K562 (cell line): ENCODE data around the gene MORF4L1. TPM values are rescaled to one million over a fixed set of nuclear protein-coding genes. Genes with fewer than 3 reads are reported as not detected.
A peak's percentile ranks its signal among the peaks of the same experiment; 100 is the strongest.

Source experiments
- ATAC-seq: fragments of 200-7000 bp; cut with Tn5 transposase; 3 replicates; pipeline ENCODE4 v1.9.1; 2020; ENCODE audit warnings: moderate library complexity
- BruUV-seq: library from RNA; stranded (reverse); fragments of 400-500 nt; replicated peaks from 2 replicates; lab custom pipeline; 2021; lab: Mats Ljungman, UMichigan
- CTCF ChIA-PET: fragments of 300-600 bp; formaldehyde crosslinking; extraction: SDS; loops from one replicate; lab custom pipeline; 2021; ENCODE audit warnings: low intra/inter-chr PET ratio; lab: Yijun Ruan, JAX
- POLR2A ChIA-PET: fragments of 300-600, 350-650 bp; sonication (Branson Sonifier 250); formaldehyde crosslinking; extraction: SDS; loops from one replicate; lab custom pipeline; 2021; ENCODE audit warnings: antibody characterized with exemption, inconsistent platforms; lab: Yijun Ruan, JAX
- DNase-seq, 4 experiments: peaks; one replicate each; pipeline versions ENCODE4 v3.0.0 to v3.0.0-alpha.2; 2011 to 2018; ENCODE audit warnings: low spot score in 3 of 4, mixed read lengths in 3 of 4; ENCODE audit errors: extremely low read depth in 1 of 4
- FAIRE-seq: peaks from 2 replicates; lab custom pipeline; 2011; peaks lifted over from hg19 to GRCh38; lab: Jason Lieb, UNC
- H2AFZ ChIP-seq: 2 replicates; pipeline ENCODE4 v1.6.0; 2011; ENCODE audit warnings: low read depth, low read length, control low read depth, inconsistent platforms
- H3K27ac ChIP-seq: fragments of 200-600 bp; 3 replicates; pipeline ENCODE4 v1.8.0; 2011; ENCODE audit warnings: low read depth, mild to moderate bottlenecking, control low read depth, inconsistent platforms, low read length, moderate library complexity, mixed read lengths; ENCODE audit errors: extremely low read depth
- H3K27me3 ChIP-seq, 2 experiments: fragments of 300-600 bp in 1 of 2; 2 replicates in 1 of 2; 3 replicates in 1 of 2; pipeline versions ENCODE4 v1.6.0 to v1.8.0; 2011; ENCODE audit warnings: inconsistent platforms in 2 of 2, low read length in 2 of 2, mild to moderate bottlenecking in 1 of 2, mixed read lengths in 1 of 2, moderate library complexity in 1 of 2; ENCODE audit not compliant: control insufficient read depth in 2 of 2, insufficient read depth in 2 of 2
- H3K36me3 ChIP-seq: fragments of 300-600 bp; 3 replicates; pipeline ENCODE4 v1.8.0; 2011; ENCODE audit warnings: mild to moderate bottlenecking, low read length, inconsistent platforms; ENCODE audit not compliant: control insufficient read depth, insufficient read depth
- H3K4me1 ChIP-seq, 2 experiments: fragments of 200-600 bp in 1 of 2; replicated peaks in 1 of 2; 2 replicates in 1 of 2; 3 replicates in 1 of 2; pipeline versions ENCODE4 v1.5.1 to v1.8.0; 2011; ENCODE audit warnings: inconsistent platforms in 2 of 2, low read length in 2 of 2, mild to moderate bottlenecking in 1 of 2, mixed read lengths in 1 of 2, moderate library complexity in 1 of 2; ENCODE audit not compliant: control insufficient read depth in 2 of 2, insufficient read depth in 2 of 2
- H3K4me2 ChIP-seq: 2 replicates; pipeline ENCODE4 v1.6.1; 2011; ENCODE audit warnings: low read length, control low read depth, inconsistent platforms, mixed read lengths; ENCODE audit not compliant: insufficient read depth
- H3K4me3 ChIP-seq: fragments of 200-600 bp; sonication (generic), shearing (Covaris generic); 2 replicates; pipeline ENCODE4 v1.5.1; 2016; ENCODE audit warnings: control low read depth, inconsistent platforms
- H3K79me2 ChIP-seq: fragments of 200-600 bp; 3 replicates; pipeline ENCODE4 v1.8.0; 2011; ENCODE audit warnings: low read length, inconsistent platforms; ENCODE audit not compliant: control insufficient read depth, insufficient read depth
- H3K9ac ChIP-seq, 2 experiments: 2 replicates each; pipeline versions ENCODE4 v1.6.0 to v1.6.1; 2011; ENCODE audit warnings: low read depth in 2 of 2, low read length in 2 of 2, control low read depth in 1 of 2, inconsistent platforms in 1 of 2, mild to moderate bottlenecking in 1 of 2, mixed read lengths in 1 of 2; ENCODE audit not compliant: insufficient read depth in 1 of 2
- H3K9me1 ChIP-seq: one replicate; pipeline ENCODE4 v1.6.0; 2011; ENCODE audit warnings: inconsistent platforms, mild to moderate bottlenecking, low read length, moderate library complexity; ENCODE audit not compliant: control insufficient read depth, insufficient read depth
- H3K9me3 ChIP-seq: replicated peaks from 2 replicates; pipeline ENCODE4 v1.5.1; 2011; ENCODE audit warnings: low read depth, low read length, inconsistent platforms; ENCODE audit not compliant: control insufficient read depth, insufficient read depth
- H4K20me1 ChIP-seq: replicated peaks from 2 replicates; pipeline ENCODE4 v1.6.1; 2011; ENCODE audit warnings: low read length, inconsistent platforms, mixed read lengths; ENCODE audit not compliant: control insufficient read depth, insufficient read depth
- HOXB6 ChIP-seq: fragments of 250-450 bp; sonication (Bioruptor Pico); IDR thresholded peaks from 2 replicates; pipeline ENCODE4 v1.5.1; 2022; ENCODE audit warnings: mild to moderate bottlenecking, borderline replicate concordance
- NCOA2 ChIP-seq, 2 experiments: fragments of 450-650 bp; IDR thresholded peaks; 2 replicates each; pipeline ENCODE4 v1.6.1; 2018; ENCODE audit warnings: mild to moderate bottlenecking in 2 of 2, moderate library complexity in 1 of 2; ENCODE audit not compliant: partially characterized antibody in 2 of 2
- RFX1 ChIP-seq: fragments of 450-650 bp; IDR thresholded peaks from 2 replicates; pipeline ENCODE4 v1.6.1; 2016; ENCODE audit warnings: mild to moderate bottlenecking, moderate library complexity
- STAT5B ChIP-seq: fragments of 250-450 bp; sonication (Bioruptor Pico); IDR thresholded peaks from 2 replicates; pipeline ENCODE4 v1.8.0; 2021; ENCODE audit warnings: mild to moderate bottlenecking, inconsistent platforms
- WGBS: fragments of 100-300 bp; shearing (Covaris generic); methylation state at CpG from one replicate; pipeline ENCODE4 v1.1.6; 2016; ENCODE audit warnings: low coverage, mixed read lengths; ENCODE audit not compliant: insufficient coverage; ENCODE audit errors: missing lambda C conversion rate; 5-methylcytosine and 5-hydroxymethylcytosine counted together
- in situ Hi-C: fragments of 300-500 bp; cut with MboI; formaldehyde crosslinking; loops from 4 replicates; pipeline ENCODE4 v1.15.0; 2018; ENCODE audit warnings: inconsistent platforms, mixed read lengths
- intact Hi-C: fragments of 100-400 bp; cut with micrococcal nuclease; formaldehyde crosslinking; loops from 2 replicates; pipeline ENCODE4 v1.14.2; 2022
- polyA plus RNA-seq, 8 experiments: library from polyadenylated mRNA; depleted of rRNA in 4 of 8; stranded (reverse) in 5 of 8; unstranded in 3 of 8; fragments of >200 nt; fragmentation: Nextera tagmentation in 2 of 8; fragmentation: Illumina TruSeq in 1 of 8; extraction: Ambion mirVana in 2 of 8; extraction: Trizol in 1 of 8; gene quantifications; 2 replicates each; pipeline versions ENCODE4 v1.2.1 to v1.2.3, GENCODE V29; 2011 to 2014; ENCODE audit warnings: inconsistent platforms in 1 of 8, missing spikeins in 1 of 8
- total RNA-seq, 7 experiments: library from RNA; depleted of rRNA in 6 of 7; stranded (reverse); fragments of >200 nt in 6 of 7; fragmentation: Illumina TruSeq in 2 of 7; extraction: Trizol in 2 of 7; gene quantifications; 2 replicates each; pipeline versions ENCODE4 v1.2.1 to v1.2.3, GENCODE V29; 2011 to 2021; ENCODE audit warnings: low replicate concordance in 1 of 7
- TF ChIP-seq, protein P1 (sequence below): fragments of 250-450 bp; sonication (Bioruptor Pico); IDR thresholded peaks from 2 replicates; pipeline ENCODE4 v1.8.0; 2021; ENCODE audit warnings: borderline replicate concordance, mild to moderate bottlenecking, moderate library complexity; ENCODE audit not compliant: poor library complexity, severe bottlenecking

MORF4L1 gene
- total and polyA plus RNA-seq, 9 of the 15 experiments (the other 6 are each of a cell fraction or from before 2014, with no cell fraction given), result 127 to 615 (median 281) TPM

GRCh38 chr15:78840661-78841375, 31.9 kb upstream of the MORF4L1 start:
- Histone ChIP-seq H3K27ac (no peak overlapping the region), H4K20me1 (0 out of 2 replicates have a peak, but pooled peaks cover 4% of the 10 kb centered on the region), H3K9ac (no peak overlapping the region), H3K4me1 (no peaks in the 10 kb centered on the region; a peak in 1 of 5 replicates), H3K9me1 (no peaks in the 10 kb centered on the region), H2AFZ (no peak overlapping the region), H3K4me2 (no peak overlapping the region), H3K9me3 (no peaks in the 10 kb centered on the region), H3K79me2 (no peaks in the 10 kb centered on the region), H3K4me3 (no peak overlapping the region), H3K27me3 (peaks cover 11 to 35% of the 10 kb centered on the region in 2 experiments; a peak in 4 of 5 replicates), H3K36me3 (no peaks in the 10 kb centered on the region)
- FAIRE-seq (no peak), ATAC-seq (peak; percentile 33; the same call in 2 of the 3 replicates), DNase-seq (no peak)
- in situ Hi-C loops (no loop called here), intact Hi-C loops (no loop called here)
- 7% methylated on average over 7 of the region's 7 CpGs for WGBS
- POLR2A ChIA-PET, result no interaction called here
- no TSS peak for BruUV-seq
- TF ChIP-seq HOXB6 (CRISPR knock-in tag) (no peak), RFX1 (peak; percentile 47)
- TF ChIP-seq, all 486 proteins: peak for 1
- CTCF ChIA-PET, result interaction anchor here (0.6 kb wide), 1 partner anchor 11 kb away, joined by 3 read pairs; no protein-coding TSS in a partner anchor

DNA sequence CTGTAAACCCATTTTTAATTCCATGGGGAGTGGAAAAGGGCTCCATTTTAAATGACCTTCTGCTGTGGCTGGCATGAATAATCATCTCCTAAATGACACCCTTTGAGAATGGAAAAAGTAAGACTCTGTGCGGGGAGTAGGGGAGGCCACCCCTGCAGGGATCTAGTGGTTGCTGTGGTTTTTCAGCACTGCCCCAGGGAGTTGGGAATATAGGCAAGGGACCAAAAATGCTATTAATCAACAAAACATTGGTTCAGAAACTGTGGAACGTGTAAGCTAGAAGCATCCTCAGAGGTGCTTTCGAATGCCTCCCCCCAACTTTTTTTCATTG, 31.3 kb upstream of the MORF4L1 start:
- H3K4me2 ChIP-seq, result no peak overlapping the region
- H3K4me1 ChIP-seq, result no peaks in the 10 kb centered on the region; a peak in 1 of 5 replicates
- H4K20me1 ChIP-seq, result 0 out of 2 replicates have a peak, but pooled peaks cover 4% of the 10 kb centered on the region
- ATAC-seq, result no peak
- H2AFZ ChIP-seq, result no peak overlapping the region
- no peak for DNase-seq
- intact Hi-C loops, result no loop called here
- H3K79me2 ChIP-seq, result no peaks in the 10 kb centered on the region
- POLR2A ChIA-PET, result no interaction called here
- H3K9ac ChIP-seq, result no peak overlapping the region
- WGBS, result 17% methylated on average over 3 of the region's 3 CpGs
- no peak for TF ChIP-seq NCOA2 (IDR thresholded peaks at IDR 0.05; ENCODE audit: partially characterized antibody in 2 of 2)
- no peak for TF ChIP-seq STAT5B (CRISPR knock-in tag)
- TF ChIP-seq, protein P1, sequence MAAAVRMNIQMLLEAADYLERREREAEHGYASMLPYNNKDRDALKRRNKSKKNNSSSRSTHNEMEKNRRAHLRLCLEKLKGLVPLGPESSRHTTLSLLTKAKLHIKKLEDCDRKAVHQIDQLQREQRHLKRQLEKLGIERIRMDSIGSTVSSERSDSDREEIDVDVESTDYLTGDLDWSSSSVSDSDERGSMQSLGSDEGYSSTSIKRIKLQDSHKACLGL (CRISPR knock-in tag), result no peak
- TF ChIP-seq, all 486 proteins: peak for 0
- Histone ChIP-seq H3K27me3 (peaks cover 11 to 31% of the 10 kb centered on the region in 2 experiments; a peak in 4 of 5 replicates), H3K36me3 (no peaks in the 10 kb centered on the region), H3K4me3 (no peak overlapping the region), H3K9me3 (no peaks in the 10 kb centered on the region), H3K27ac (no peak overlapping the region), H3K9me1 (no peaks in the 10 kb centered on the region)
- in situ Hi-C loops, result no loop called here
- no peak for FAIRE-seq
- CTCF ChIA-PET, result interaction anchor here (0.6 kb wide), 1 partner anchor 11 kb away, joined by 3 read pairs; no protein-coding TSS in a partner anchor
- no TSS peak for BruUV-seq
